HG03521 (cell line): Measurements from ENCODE around the gene MBP.
"Not testable (repeated sequence)": the region's sequence is repeated elsewhere in the genome, so short reads cannot be mapped to it uniquely, and the experiment has no call there.

Experiments used
- ATAC-seq: cut with Tn5 transposase; IDR thresholded peaks from one replicate; pipeline ENCODE4 v1.9.1; 2021; ENCODE audit warnings: mild to moderate bottlenecking, moderate library complexity; ENCODE audit not compliant: unreplicated experiment

The MBP gene

DNA sequence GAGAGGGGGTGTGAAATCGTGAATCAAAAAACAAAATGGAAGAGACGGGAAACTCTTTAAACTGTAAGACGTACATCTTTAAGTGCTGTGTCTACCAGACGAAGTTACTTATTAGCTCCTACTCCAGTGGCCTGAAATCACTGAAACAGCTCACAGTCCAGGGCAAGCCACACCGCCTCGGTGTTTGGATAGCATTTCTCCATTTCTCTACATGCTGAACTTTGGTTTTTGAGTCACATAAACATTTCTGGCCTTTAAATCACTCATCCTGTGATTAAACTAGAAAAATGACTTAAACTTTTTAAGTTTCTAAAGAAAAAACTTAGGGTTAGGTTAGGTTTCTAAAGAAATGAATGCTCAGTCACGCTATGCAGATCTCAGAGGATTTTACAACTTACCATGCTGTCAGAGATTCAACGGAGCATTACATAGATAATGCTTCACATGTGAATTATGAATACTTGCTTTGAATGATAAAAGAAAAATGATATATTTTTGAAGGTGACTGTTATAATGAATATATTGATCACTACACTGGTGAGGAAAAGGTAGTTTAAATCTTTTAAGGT lies 138.4 kb downstream of the MBP start:
- ATAC-seq = no peak

DNA sequence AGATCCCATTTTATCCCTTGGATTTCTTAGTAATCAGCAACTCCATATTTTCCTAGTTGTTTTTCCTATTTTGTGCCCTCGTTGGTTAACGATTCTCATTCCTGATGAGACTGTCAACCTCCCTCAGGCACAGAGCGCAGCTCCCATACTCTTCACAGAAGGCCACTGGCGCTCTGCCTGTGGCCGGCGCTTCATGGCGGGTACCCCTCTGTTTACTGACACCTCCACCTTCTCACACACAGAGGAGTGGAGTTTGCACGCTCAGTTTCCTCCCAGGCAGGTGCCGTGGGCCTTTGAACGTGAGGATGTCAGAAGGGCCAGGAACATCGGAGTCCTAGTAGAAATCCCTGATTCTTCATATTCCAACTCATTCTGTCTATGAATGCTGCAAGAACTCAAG lies 139.0 kb downstream of the MBP start:
- ATAC-seq = no peak

DNA sequence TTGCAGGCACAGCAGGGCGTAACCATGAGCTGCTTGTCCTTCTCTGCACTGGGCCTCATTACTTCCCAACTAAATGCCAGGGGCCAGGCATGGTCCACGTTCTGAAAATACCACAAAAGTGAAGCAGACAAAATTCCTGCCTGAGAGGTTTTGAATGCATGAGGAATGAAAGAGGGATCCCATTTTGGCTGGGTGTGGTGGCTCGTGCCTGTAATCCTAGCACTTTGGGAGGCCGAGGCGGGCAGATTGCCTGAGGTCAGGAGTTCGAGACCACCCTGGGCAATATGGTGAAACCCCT lies 139.5 kb downstream of the MBP start:
- ATAC-seq = no peak

DNA sequence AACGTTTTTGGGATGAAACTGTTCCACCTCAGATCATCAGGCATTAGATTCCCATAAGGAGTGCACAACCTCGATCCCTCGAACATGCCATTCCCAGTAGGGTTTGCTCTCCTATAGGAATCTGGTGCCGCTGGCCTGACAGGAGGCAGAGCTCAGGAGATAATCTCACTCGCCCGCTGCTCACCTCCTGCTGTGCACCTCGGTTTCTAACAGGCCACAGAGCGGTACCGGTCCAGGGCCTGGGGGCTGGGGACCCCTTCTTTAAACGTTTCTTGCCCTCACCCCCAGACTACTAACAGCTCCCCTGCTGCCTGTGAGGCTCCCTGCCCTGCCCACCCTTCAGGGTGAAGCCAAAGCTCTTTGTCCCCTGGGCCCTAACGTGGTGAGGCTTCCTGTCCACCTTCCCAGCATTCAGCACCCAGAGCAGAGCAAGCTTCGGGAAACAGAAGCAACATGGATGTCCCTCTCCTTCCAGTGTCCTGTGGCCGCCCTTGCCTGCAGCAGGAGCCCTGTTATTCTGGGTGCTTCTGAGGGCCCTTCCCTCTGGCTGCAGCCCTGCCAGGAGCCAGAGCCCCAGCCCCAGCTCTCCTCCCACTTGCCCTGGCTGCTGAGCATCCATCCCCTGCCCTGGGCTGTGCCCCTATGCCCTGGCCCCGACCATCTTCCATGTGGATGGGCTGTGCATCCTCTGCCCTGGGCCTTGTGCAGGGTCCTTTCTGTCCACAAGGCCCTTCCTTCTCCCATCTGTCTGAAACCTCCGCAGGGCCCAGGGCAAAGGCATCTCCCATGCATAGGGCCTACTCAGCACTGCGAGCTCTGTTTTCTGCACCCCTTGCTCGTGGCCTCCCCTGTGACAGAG lies 140.1 kb downstream of the MBP start:
- no peak for ATAC-seq

DNA sequence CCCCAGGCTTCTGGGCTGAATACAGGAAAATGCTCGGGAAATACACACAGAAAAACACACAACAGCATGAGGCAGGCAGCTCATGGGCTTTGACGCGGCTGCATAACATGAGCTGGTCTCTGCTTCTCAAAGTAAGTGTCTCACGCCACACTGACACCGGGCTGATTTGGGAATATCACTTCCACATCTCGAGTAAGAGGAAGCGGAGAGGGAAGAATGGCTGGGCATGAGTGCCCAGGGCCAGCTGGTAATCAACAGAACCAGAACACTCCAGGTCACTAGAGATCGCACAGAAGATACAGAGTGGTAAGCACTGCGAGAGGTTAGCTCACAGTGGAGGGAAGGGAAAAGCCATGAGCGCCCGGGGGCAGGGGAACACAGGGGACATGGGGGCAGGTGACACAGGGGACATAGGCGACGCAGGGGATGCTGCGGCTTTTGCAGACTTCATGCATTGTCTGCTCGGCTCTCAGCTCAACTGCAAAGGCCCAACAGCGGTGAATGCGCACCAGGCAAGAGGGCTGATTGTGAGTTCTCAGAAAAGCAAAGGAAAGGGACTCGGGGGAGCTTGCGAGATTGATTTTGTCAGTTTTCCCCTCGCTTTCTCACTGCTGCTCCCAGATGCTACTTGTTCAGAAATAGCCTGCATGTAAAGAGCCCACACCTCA lies 141.4 kb downstream of the MBP start:
- ATAC-seq = no peak

DNA sequence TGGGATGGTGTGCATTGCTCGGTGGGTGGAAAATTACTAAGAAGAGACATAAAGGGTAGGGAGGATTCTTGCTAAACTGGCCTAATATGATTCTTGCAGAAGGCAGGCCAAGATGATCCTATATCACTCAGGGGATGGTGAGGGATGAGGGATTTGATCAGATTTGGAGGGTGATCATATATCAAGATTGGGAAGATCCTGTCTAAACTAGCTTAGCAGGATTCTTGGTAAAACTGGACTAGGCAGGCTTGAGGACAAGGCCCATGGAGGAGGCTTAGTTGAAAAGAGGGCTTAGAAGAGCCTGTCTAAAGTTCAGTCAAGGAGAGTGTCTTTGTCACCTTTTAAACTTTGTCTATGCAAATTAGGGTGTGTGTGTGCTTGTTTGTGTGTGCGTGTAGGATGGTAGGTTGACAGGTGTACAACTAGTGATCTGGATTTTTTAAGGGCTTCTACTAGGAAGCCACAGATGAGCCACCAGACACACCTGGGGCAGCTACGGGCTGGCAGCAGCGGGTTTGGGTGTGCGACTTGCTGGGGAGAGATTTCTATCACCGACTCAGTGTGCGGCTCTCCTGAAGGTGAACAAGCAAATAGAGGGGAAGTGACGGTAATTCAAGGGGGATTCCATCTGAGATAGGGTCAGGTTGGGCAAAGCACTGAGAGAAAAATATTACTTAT lies 142.1 kb downstream of the MBP start:
- ATAC-seq = not testable (repeated sequence)

DNA sequence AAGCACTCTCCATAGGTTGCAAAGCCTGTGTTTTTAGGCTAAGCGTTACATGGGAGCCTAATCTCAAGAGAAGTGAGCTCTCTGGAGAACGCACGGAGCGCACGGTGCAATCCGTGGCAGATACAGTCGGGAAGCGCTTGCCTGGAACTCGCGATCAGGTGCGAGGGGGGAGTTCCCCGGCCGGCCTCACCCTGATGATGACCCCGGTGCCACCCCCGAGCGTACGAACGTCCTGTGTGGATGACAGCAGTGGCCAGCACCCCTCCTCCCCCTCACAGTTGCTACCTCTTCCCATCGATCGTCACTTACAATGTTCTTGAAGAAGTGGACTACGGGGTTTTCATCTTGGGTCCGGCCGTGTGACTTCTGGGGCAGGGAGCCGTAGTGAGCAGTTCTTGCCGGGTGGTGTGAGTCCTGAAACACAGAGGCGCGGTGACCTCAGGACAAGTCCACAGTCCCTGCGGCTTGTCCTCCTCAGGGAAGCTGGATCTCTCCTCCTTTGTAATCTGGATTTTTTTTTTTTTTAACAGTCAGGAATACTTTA lies 142.9 kb downstream of the MBP start:
- ATAC-seq = no peak

DNA sequence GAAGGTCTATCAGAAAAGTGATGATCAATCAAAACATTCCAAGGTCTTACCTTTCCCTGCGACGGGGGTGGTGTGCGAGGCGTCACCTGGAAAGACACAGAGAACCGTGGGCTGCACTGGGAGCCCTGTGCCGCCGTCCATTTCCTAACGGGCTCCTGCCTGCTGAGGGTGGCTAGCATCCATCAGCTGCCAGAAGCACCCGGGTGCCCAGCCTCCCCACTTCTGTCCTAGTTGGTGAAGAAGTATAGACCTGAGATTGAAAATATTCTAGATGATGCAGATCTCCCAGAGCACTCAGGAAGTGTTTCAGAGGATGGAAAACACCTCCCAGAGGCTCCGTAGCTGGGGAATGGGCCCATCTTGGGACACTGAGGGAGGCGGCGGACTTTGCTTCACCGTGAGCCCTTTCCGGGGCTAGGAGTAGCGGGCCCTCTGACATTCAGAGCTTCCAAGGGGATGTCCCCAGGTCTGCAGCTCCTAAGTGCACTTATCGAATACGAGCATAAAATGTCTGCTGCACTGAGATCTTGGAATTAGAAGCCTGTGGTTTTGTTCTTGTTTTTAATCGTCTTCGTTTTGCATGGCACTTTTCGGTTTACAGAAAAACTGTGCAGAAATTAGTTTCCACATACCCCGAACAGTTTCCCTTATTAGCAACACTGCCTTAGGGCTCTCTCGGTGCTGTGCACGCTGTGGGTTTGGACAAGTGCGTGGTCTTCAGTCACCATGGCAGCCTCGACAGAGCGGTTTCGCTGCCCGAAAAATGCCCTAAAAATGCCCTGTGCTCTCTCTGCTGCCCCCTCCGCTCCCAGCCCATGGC lies 143.5 kb downstream of the MBP start:
- no peak for ATAC-seq

DNA sequence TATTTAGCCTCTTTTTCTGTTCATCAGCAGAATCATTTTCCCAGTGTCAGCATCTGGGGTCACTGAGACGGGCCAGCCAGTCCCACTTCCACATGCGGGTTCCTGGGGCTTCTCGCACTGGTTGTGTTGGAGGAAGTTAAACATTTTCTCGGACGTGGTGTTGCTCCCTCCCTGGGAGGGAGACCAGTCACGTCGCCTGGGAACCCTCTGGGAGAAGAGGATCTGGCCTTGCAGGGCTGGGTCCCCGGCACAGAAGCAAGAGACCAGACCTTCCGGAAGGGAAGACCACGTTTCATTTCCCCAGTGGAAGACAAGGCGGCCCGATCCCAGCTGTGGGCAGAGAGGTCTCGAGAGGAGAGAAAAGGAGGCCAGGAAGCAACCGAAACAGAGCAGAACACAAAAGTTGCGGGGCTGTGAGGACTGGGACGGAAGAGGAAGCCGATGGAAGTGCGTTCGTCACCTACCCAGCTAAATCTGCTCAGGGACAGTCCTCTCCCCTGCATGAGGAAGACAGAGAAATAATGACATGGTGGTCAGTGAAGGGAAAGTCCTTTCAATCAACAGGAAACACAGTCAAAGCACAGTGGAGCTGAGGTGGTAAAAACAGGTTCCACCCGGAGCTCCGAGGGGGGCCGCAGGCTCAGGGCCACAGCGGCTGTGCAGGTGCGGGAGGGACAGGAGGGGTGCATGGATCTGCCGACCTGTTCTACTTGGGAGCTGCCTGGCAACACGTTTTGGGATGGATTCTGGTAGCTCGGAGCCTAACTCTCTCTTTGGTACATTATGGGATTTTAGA lies 144.4 kb downstream of the MBP start:
- no peak for ATAC-seq

DNA sequence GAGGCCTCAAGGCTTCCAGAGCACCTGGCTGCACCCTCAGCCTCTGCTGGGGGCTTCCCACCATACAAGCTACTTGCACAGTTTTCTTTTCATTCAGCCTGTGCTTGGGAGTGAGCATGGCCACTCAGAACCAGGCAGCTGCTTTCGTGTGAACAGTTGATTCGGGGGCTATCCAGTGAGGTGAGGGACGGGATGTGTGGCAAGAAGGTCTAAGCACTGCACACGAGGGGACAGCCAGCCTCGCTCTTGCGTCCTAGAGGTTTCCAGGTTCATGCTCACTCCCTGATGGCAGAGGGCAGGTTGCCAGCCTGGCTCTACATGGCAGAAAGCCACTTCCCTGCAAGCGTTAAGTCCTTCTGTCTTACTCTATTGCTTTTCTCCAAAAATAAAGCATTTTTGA lies 146.2 kb downstream of the MBP start:
- ATAC-seq = no peak

DNA sequence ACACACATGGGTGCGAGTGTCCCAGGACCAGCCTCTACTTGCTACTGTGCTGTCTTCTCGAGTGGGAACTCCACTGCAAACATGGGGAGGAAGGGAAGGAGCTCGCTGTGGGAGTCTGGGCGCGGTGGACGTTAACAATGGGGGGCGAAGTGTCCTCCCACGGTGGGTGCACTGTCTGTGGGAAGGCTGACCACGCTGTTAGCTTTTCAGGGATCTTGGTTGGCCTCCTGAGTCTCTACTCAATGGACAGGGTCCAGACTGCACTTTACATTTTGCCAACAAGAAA lies 146.7 kb downstream of the MBP start:
- no peak for ATAC-seq

DNA sequence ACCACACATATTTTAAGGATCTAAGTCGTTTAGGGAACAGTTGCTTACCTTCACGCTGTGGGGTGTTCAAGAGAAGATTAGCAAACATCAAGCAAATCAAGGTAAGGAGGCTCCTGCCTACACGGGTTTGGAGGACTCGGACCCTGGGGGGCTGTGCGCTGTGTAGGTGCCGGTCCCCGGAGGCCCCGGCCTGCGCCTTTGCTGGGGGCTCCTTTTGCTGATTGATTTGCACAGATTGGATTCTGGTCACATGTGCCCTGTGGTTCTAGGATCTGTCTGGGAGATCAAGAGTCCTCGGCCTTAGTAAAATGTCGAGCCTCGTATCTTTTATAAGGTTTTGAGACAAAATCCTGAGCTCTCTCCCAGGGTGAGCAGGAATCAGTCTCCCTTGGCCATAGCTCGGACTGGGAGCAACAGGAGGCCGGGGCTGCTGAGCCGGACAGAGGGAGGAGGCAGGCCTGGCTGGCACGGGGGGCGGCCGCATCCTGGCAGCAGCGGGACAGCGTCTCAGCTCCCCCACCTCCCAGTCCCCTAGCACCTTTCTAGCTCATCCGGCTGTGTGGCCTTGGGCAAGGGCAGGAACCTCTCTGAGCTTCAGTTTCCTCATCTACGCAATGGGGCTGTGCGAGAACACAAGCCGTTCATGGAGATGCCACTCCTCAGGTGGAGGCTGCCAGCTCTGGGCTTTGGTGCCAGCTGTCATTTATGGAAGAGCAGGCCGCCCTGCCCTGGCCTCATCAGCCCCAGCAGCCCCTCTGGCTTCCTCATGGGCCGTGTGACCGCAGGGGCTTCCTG lies 147.2 kb downstream of the MBP start:
- no peak for ATAC-seq

DNA sequence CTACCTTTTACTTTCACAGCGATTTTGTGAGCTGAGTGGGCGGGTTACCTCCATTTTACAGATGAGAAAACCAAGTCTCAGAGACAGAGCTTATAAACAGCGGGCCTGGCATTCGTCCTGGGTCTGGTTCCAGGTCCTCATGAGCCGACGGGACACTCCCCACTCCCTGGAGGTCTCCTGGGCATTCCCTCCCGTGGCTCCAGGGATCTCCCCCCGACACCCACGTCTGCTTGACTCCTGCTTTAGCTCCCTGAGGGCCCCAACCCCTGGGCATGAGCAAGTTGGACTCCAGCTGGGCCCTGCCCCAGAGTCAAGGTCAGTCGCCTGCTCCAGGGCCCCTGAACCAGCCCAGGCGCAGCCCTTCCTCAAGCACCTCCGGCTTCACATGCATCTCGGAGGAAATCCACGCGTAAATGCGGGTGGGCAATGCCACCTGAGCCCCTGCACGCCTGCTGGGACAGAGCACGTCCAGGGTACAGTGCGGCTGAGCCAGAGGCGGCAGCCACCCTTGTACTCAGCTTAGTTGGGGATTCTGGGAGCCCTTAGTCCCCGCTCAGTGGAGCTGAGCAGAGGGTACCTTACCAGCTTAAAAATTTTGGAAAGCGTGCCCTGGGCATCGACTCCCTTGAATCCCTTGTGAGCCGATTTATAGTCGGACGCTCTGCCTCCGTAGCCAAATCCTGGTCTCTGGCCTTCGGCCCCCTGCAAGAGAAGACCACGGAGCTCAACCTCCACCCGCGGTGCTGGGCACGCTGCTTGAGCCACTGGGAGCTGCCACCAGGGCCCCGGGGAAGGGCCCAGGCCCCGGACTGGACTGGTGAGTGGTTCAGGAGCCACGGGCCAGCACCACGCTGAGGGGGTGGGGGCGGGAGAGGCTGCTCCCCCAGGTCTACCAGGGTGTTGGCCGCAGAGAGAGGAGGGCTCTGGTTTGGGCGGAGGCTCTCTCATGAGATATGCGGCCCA lies 148.1 kb downstream of the MBP start:
- no peak for ATAC-seq

DNA sequence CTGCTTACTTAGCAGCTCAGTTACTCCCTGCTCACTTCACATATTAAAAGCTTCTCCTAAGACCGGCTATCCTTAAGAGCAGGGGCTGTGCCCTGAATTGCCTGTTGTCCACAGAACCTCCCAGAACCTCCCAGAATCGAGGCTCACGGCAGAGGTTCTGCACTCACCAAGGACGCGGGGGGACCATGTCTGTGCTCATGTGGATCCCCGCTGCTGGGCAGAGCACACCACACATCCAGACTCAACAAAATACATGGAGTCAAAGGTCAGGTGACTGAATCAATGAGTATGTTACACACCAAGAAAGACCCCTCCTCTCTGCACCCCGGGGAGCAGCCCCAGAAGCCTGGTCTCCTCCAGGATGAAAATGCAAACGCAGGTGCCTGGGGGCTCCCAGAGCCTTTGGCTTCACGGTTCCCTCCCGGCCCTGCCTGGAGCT lies 149.0 kb downstream of the MBP start:
- no peak for ATAC-seq

DNA sequence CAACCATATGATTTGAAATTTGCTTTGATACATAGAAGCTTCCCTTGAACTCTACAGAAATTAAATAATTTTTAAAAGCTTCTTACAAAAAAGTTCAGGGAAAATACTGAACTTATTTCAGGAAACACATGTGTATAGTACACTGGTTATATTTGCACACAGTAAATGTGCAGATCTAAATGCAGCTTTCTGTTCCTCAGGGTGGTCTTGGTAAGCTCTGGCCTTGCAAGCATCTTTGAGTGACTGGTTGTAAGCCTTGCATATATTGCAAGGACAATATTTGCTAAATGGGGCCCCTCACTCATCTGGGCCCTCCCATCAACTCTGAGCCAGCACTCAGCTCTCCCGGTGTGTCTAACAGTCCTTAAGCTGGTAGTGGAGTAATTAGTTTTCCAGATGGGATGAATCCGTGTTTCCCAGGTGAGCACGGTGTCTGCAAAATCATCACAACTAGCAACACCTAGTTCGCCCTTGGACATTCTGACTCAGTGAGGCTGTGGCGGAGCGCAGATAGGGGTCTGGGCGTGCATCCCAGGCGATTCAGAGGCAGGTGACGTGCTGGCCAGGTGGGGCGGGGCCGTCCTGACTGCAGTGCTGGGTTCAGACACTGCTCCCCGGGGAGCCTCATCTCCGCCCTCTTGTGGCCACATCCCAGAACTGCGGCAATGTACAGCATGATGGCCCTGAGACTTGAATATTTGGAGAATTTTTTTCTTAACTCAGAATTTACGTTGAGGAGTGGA lies 149.6 kb downstream of the MBP start:
- peak; percentile 79 for ATAC-seq

DNA sequence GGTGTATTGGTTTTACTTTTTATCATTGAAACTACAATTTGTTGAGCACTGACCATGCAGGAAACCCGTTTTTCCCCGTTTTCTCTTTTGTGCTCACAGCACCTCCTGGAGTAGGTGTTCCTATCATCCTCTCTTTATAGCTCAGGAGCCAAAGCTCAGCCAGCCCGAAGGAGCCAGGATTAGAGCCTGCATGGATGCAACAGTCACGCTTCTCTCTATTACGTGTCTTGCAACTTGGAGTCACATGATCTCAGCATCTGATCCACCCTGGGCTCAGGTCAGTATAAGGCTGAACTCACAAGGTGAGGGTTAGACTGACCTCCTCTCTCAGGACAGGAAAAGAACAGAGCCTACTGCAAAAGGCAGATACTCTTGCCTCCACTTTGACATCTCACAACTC lies 150.5 kb downstream of the MBP start:
- ATAC-seq = no peak

DNA sequence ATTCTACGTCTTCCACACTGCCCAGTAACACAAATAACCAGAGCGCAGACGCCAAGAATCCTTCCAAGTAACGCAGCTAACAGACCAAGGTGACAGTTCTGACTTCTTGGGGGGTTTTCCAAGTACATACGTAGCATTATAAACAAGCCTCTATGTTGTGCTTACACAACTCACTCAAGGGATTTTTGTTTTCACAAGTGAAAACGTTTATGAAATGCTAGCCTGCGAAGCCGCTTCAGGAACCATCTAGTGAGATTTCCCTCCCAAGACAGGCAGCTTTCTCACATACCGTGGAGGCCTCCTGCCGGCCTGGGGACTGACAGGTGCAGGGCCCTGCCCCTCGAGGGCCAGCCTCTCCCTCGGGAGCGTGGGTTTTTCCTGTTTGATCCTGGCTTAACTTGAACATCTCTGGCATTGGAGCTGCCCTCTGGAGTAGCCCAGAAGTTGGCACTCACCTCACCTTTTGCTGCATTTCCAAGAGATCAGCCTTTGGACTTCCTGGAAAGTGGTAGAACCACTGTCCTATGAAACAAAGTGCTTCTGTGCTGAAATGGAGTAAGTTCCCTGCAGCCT lies 151.1 kb downstream of the MBP start:
- ATAC-seq = peak; percentile 44
